Right lobe of liver (tissue), 4 donors: ENCODE data around the gene RCAN3.

Source experiments
- POLR2A ChIP-seq: fragments of 450-650 bp; IDR thresholded peaks from one replicate; pipeline ENCODE4 v1.6.1; 2017; ENCODE audit warnings: antibody characterized with exemption, mild to moderate bottlenecking
- TF ChIP-seq, protein P1 (sequence below), 4 donors: fragments of 200-600 bp in 3 of 4; fragments of 450-650 bp in 1 of 4; IDR thresholded peaks; one replicate each; pipeline versions ENCODE4 v1.5.1 to v1.8.0; 2016 to 2022; ENCODE audit warnings: antibody characterized with exemption in 4 of 4, mild to moderate bottlenecking in 2 of 4
- donor health status: DM: no; HTN: no; CAD: no.
- donor health status: DM: no; HTN: no; CAD: no.
- donor health status: DM: no; HTN: yes; CAD: no.

DNA sequence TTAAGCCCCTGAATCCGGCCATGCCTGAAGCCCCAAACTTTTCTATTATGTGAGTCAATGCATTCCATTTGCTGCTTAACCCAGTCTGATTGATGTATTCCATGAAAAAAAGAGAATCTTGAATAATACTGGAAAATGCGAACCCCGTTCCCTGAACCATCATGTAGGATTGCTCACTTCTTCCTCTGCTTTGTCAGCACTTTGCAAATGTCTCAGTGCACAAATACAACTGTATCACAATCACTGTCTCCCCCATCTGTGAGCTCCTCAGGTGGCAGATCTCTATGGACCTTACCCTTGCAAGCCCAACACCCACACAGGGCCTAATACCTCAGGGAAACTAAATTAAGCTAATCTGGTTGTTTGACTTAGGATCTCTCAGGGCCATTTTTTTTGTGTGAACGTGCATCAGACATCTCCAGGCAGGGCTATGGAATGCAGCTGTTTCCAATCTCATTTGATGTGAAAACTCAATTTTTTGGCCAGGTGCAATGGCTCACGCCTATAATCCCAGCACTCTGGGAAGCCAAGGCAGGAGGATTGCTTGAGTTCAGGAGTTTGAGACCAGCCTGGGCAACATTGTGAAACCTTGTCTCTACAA, 2.1 kb upstream of the RCAN3 start:
- TF ChIP-seq, protein P1, sequence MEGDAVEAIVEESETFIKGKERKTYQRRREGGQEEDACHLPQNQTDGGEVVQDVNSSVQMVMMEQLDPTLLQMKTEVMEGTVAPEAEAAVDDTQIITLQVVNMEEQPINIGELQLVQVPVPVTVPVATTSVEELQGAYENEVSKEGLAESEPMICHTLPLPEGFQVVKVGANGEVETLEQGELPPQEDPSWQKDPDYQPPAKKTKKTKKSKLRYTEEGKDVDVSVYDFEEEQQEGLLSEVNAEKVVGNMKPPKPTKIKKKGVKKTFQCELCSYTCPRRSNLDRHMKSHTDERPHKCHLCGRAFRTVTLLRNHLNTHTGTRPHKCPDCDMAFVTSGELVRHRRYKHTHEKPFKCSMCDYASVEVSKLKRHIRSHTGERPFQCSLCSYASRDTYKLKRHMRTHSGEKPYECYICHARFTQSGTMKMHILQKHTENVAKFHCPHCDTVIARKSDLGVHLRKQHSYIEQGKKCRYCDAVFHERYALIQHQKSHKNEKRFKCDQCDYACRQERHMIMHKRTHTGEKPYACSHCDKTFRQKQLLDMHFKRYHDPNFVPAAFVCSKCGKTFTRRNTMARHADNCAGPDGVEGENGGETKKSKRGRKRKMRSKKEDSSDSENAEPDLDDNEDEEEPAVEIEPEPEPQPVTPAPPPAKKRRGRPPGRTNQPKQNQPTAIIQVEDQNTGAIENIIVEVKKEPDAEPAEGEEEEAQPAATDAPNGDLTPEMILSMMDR (IDR thresholded peaks at IDR 0.05): no peak
- no peak for TF ChIP-seq POLR2A
